Activated CD8-positive, alpha-beta memory T cell treated with anti-CD3 and anti-CD28 coated beads, Interleukin-2, amount 50 U/mL, for 4 hours (primary cell): ENCODE data around the gene MFF.

ENCODE experiments used
- DNase-seq: peaks from one replicate; pipeline ENCODE4 v3.0.0-alpha.2; 2020

MFF gene

GRCh38 chr2:227324995-227325838, at the start of gene MFF:
TSS of gene MFF (plus strand) at chr2:227325251. CDS start at chr2:227330666, 5,415 bp downstream.
- peak; percentile 93 for DNase-seq

- DNase-seq, result no peak
These were observed 44.2 kb upstream of the MFF start for GRCh38 chr2:227280895-227281294.

- DNase-seq, result no peak
These were observed 39.3 kb upstream of the MFF start for GRCh38 chr2:227285741-227286236.

- DNase-seq, result no peak
These were observed 37.3 kb upstream of the MFF start for GRCh38 chr2:227287771-227288170.

- DNase-seq, result no peak
These were observed 32.7 kb upstream of the MFF start for GRCh38 chr2:227292314-227292713.

GRCh38 chr2:227293531-227293930, 31.5 kb upstream of the MFF start:
- DNase-seq, result no peak

- no peak for DNase-seq
These were observed 29.2 kb upstream of the MFF start for GRCh38 chr2:227295806-227296205.

- DNase-seq, result no peak
These were observed 28.2 kb upstream of the MFF start for GRCh38 chr2:227296671-227297405.

- DNase-seq, result no peak
These were observed 23.5 kb upstream of the MFF start for GRCh38 chr2:227301523-227301922.

GRCh38 chr2:227308784-227309183, 16.3 kb upstream of the MFF start:
- no peak for DNase-seq

- DNase-seq, result no peak
These were observed 14.3 kb upstream of the MFF start for GRCh38 chr2:227310756-227311110.

GRCh38 chr2:227311861-227312506, 13.1 kb upstream of the MFF start:
- no peak for DNase-seq

GRCh38 chr2:227312579-227312978, 12.5 kb upstream of the MFF start:
- DNase-seq, result no peak

GRCh38 chr2:227313310-227313709, 11.7 kb upstream of the MFF start:
- no peak for DNase-seq

GRCh38 chr2:227317834-227318233, 7.2 kb upstream of the MFF start:
- no peak for DNase-seq

GRCh38 chr2:227320305-227321094, 4.6 kb upstream of the MFF start:
- DNase-seq, result no peak

- no peak for DNase-seq
These were observed 2.4 kb upstream of the MFF start for GRCh38 chr2:227322530-227323205.

- DNase-seq, result no peak
These were observed 1.2 kb upstream of the MFF start for GRCh38 chr2:227323818-227324217.

GRCh38 chr2:227324642-227324994, 433 bp upstream of the MFF start:
- no peak for DNase-seq

- no peak for DNase-seq
These were observed 766 bp downstream of the MFF start for GRCh38 chr2:227325839-227326195.

- DNase-seq, result no peak
These were observed 1.7 kb downstream of the MFF start for GRCh38 chr2:227326783-227327182.

- DNase-seq, result no peak
These were observed 10.7 kb downstream of the MFF start for GRCh38 chr2:227335713-227336112.
